ENCODE data around the gene PAIP2. TPM values are rescaled to one million over a fixed set of nuclear protein-coding genes. Genes with fewer than 3 reads are reported as not detected.

Gene PAIP2
- total RNA-seq, 1 experiment from 2014 or later = 108 TPM

- POLR2A ChIA-PET = interaction anchor here (1.1 to 2.8 kb wide), 4 partner anchors 30 to 68 kb away, joined by 3 to 14 read pairs (median 3); partner anchors contain the start of gene MATR3
- CTCF ChIA-PET = interaction anchor here (1.9 kb wide), 1 partner anchor 22 kb away, joined by 6 read pairs; no protein-coding TSS in a partner anchor
- RAD21 ChIA-PET (ENCODE audit: low non-redundant PET in 1 of 2, low total read pairs in 2 of 2, uncharacterized antibody in 2 of 2, unreplicated experiment in 2 of 2) = no interaction called here
- H3K4me3 ChIP-seq (replicated peaks in 1 of 2; ENCODE audit: low read depth in 1 of 2, low read length in 2 of 2) = peak overlapping the region; percentile 83 to 88
- no peak overlapping the region; the same call in 1 of the 2 replicates for H3K27ac ChIP-seq (ENCODE audit: low read depth, low read length)
- H3K9me2 ChIP-seq (ENCODE audit: insufficient read depth) = no peaks in the 10 kb centered on the region
- ATAC-seq (no peak), DNase-seq (ENCODE audit: low read depth, low spot score) (no peak)
- H3K4me1 ChIP-seq (ENCODE audit: control insufficient read depth in 1 of 2, insufficient read depth in 2 of 2, low read length in 2 of 2) = peaks cover 4 to 16% of the 10 kb centered on the region in 2 experiments; a peak in 3 of 4 replicates
- 0 out of 4 replicates have a peak, but pooled peaks cover 4% of the 10 kb centered on the region in 2 experiments for H3K36me3 ChIP-seq (ENCODE audit: control insufficient read depth in 1 of 2, insufficient read depth in 2 of 2, low read length in 2 of 2)
- peak overlapping the region; percentile 95 for H3K9ac ChIP-seq (ENCODE audit: low read length)
- H4K20me1 ChIP-seq (ENCODE audit: insufficient read depth) = peaks cover 6% of the 10 kb centered on the region; the same call in 1 of the 2 replicates
- intact Hi-C loops (cut with micrococcal nuclease) = loop anchor here (1.0 kb wide), 1 partner anchor 47 kb away; no protein-coding TSS in a partner anchor
- peak overlapping the region; percentile 27 for H2AFZ ChIP-seq (ENCODE audit: low read depth, low read length, poor library complexity, severe bottlenecking)
- TF ChIP-seq ZBTB33 (IDR thresholded peaks at IDR 0.05; ENCODE audit: extremely low read depth, insufficient replicate concordance, low read length) = no peak
- no peak for TF ChIP-seq EGR1 (IDR thresholded peaks at IDR 0.05; ENCODE audit: low read depth)
- no peak for TF ChIP-seq RAD21 (IDR thresholded peaks at IDR 0.05; ENCODE audit: low read depth)
- no peak for TF ChIP-seq ZNF274 (IDR thresholded peaks at IDR 0.05; ENCODE audit: low read depth, low read length)
- TF ChIP-seq, protein P1, sequence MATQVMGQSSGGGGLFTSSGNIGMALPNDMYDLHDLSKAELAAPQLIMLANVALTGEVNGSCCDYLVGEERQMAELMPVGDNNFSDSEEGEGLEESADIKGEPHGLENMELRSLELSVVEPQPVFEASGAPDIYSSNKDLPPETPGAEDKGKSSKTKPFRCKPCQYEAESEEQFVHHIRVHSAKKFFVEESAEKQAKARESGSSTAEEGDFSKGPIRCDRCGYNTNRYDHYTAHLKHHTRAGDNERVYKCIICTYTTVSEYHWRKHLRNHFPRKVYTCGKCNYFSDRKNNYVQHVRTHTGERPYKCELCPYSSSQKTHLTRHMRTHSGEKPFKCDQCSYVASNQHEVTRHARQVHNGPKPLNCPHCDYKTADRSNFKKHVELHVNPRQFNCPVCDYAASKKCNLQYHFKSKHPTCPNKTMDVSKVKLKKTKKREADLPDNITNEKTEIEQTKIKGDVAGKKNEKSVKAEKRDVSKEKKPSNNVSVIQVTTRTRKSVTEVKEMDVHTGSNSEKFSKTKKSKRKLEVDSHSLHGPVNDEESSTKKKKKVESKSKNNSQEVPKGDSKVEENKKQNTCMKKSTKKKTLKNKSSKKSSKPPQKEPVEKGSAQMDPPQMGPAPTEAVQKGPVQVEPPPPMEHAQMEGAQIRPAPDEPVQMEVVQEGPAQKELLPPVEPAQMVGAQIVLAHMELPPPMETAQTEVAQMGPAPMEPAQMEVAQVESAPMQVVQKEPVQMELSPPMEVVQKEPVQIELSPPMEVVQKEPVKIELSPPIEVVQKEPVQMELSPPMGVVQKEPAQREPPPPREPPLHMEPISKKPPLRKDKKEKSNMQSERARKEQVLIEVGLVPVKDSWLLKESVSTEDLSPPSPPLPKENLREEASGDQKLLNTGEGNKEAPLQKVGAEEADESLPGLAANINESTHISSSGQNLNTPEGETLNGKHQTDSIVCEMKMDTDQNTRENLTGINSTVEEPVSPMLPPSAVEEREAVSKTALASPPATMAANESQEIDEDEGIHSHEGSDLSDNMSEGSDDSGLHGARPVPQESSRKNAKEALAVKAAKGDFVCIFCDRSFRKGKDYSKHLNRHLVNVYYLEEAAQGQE (IDR thresholded peaks at IDR 0.05; ENCODE audit: low read depth) = no peak
- TF ChIP-seq YY1 (IDR thresholded peaks at IDR 0.05; ENCODE audit: extremely low read depth, insufficient replicate concordance, low read depth, low read length) = no peak
- no peak for TF ChIP-seq CBX3 (IDR thresholded peaks at IDR 0.05; ENCODE audit: low read depth)
- TF ChIP-seq CTCF (IDR thresholded peaks at IDR 0.05 in 2 of 3, conservative IDR thresholded peaks at IDR 0.05 in 1 of 3; ENCODE audit: borderline replicate concordance in 1 of 3, insufficient read depth in 1 of 3, low read depth in 2 of 3, low read length in 2 of 3) = no peak
- TF ChIP-seq SIN3A (IDR thresholded peaks at IDR 0.05; ENCODE audit: low read depth) = no peak
- TF ChIP-seq, protein P2, sequence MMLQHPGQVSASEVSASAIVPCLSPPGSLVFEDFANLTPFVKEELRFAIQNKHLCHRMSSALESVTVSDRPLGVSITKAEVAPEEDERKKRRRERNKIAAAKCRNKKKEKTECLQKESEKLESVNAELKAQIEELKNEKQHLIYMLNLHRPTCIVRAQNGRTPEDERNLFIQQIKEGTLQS (IDR thresholded peaks at IDR 0.05) = no peak
- TF ChIP-seq EZH2phosphoT487 (IDR thresholded peaks at IDR 0.05; ENCODE audit: borderline replicate concordance) = no peak
- no peak for TF ChIP-seq ZFX (IDR thresholded peaks at IDR 0.05)
- no peak for TF ChIP-seq SRF (IDR thresholded peaks at IDR 0.05; ENCODE audit: low read depth)
- H3K27me3 ChIP-seq (ENCODE audit: insufficient read depth, low read length) = no peaks in the 10 kb centered on the region
- H3K4me2 ChIP-seq (ENCODE audit: low read length) = peak overlapping the region; percentile 93
- BruUV-seq (replicated peaks) = no TSS peak
- no peaks in the 10 kb centered on the region for H3K9me3 ChIP-seq (ENCODE audit: control insufficient read depth in 1 of 2, insufficient read depth in 1 of 2, low read depth in 1 of 2, low read length in 2 of 2)
- peaks cover 44% of the 10 kb centered on the region for H3K79me2 ChIP-seq (ENCODE audit: insufficient read depth, low read length)
Measured at GRCh38 chr5:139341187-139341688, 416 bp upstream of the PAIP2 start.

All from HCT116 (cell line).